IPS-11a (cell line): ENCODE measurements around the gene PLCB1.
"Not testable (repeated sequence)": the region's sequence is repeated elsewhere in the genome, so short reads cannot be mapped to it uniquely, and the experiment has no call there.

Experiments
- H3K4me3 ChIP-seq: one replicate; pipeline ENCODE4 v1.5.1; 2013; ENCODE audit warnings: low read depth, low read length, control low read depth

PLCB1 gene

DNA sequence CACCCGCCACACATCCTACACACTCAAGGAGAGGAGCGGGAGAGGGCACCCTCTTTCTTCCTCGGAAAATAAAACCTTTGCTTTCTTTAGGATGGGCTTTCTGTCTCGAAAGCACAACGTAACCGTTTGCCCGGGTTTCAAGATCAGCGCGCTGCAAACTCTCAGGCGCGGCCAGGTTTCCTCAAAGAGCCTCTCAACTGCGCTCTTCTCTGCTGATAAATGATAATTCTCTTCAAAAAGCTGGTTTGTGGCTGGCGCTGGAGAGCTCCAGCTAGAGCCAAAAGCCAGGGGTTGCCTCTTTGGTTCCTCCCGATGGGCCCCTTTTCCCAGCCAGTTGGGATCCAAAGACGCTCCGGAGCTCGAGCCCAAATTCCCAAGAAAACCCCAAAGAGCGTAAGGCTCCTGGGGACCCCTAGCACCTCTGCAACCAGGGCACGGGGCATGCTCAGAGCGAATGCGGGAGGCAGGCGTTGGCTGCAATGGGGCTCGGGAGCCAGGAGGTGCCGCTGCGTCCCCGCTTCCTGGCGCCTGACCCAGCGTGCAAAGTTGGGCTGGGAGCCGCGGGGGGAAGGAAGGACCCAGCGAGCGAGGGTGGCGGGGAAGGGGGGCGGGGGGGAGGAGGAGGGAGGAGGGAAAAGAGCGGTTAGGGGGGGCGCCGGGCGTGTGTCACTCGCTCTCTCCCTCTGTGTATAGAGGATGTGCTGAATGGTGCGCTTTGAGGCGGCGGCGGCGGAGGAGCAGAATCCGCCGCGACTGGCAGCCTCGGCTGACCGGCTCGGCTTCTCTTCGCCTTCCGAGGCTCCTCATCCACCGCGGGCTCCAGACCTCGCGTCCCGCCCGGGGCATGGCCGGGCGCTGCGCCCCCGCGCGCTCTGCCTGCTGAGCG lies at the start of gene PLCB1:
PLCB1 (plus strand) TSS at position 669 of the 886 bp plus-strand sequence. CDS start 386 bp downstream, outside the sequence.
- H3K4me3 ChIP-seq, result peak within 1 kb of the TSS; percentile 40

DNA sequence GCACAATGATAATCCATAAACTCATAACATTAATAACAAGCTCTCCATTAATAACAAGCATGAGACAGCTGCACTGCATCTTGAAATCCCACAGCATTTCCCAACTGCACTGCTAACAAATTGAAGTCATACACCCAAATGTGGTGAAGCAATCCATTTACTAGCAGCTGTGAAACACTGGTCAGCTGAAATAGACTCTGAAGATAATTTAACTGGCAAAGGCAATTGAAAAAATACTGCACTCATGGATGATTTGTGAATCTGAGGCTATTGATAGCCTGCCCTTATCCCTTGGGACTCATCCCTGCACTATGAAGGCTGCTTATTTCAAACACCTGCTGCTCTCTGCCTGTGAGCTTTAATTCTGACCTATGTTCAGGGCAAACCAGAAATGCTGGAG lies 49.1 kb upstream of the PLCB1 start:
- H3K4me3 ChIP-seq, result no peak overlapping the region

DNA sequence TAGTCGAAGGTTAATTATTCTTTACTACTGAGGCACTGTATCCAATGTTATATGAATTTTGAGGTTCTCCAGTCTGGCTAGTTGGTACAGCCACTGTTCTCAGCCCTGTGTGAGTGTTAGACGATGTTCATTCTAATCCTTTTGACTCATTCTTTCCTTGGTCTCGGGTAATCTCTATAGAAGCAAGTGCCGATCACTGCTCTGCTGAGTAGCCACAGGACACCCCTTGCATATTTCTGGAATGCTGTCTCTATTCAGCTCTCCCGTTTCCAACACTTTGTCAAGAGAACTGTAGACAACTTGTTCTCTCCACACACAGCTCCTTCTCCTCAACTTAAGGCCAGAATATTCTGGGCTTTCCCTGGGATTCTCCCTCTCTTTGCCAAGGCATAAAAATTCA lies 42.4 kb upstream of the PLCB1 start:
- H3K4me3 ChIP-seq, result no peak overlapping the region

DNA sequence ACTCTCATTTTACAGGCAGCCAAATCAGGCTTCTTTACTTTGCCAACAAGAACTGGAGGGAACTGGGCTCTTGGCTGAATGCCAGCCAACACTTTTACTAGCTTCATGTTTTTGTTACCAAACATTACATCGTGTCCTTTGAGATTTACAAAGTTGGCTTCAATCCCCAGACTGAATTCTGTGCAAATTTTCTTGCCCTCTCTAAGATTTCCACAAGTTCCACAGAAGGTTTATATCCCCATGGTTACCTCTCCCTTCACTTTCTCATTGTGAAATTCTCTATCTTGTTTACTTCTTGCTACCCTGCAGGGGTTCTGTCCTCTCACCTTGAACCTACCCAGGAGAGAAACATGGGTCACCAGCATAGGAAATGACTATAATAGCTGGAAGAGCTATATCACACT lies 37.6 kb upstream of the PLCB1 start:
- H3K4me3 ChIP-seq, result no peak overlapping the region

DNA sequence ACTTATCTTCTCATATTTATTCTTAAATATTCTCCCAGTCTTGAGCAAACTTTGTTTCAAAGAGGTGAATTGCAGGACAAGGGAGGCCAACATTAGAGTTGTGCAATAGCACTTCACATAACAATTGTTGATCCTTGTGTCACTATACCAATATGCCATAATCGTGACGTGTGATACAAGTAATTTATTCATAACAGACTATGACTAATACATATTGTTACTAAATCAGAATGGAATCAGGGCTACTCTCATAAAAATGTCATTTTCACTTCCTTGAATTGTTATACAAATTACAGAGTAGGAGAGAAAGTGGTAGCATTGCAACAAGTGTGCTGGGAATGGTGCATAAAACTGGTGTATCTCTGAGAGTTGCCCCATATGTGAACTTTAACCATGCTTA lies 37.2 kb upstream of the PLCB1 start:
- H3K4me3 ChIP-seq, result no peak overlapping the region

DNA sequence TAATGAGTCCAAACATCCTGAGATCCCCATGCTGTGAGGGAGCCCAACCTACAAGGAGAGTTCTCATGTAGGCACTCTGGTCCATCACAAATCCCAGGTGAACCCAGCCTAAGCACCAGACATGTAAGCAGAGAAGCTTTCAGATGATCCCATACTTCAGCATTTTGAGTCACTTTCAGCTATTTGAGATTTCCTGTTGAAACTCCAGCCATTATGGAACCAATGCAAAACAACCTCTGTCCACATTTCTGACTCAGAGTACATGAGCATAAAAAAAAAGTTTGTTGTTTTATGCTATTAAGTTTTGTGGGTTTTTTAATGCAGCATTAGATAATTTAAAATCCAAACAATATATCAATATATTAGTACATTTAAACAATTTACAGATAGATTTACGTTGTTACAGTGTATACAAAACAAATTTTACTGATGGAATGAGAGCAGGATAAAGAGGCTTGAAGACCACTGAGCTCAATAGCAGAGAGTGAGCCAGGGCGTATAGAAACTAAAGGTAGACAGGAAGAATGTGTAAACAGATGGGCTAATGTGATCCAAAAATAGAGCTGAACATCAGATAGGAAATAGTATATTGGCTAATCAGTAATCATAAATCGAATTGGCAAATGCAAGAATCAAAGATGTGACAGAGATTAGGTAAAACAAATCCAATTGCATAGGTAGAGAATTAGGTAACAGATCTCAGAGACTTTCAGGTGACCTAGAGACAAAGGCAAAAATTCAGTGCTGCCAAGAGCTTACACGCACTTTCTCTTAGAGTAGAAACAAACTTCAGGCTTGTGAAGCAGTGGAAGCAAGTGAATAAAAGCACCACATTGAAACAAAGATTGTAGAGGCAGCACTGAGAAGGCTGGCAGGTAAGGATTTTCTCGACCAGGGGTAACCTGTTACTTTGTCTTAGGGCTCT lies 36.2 kb upstream of the PLCB1 start:
- no peak overlapping the region for H3K4me3 ChIP-seq

DNA sequence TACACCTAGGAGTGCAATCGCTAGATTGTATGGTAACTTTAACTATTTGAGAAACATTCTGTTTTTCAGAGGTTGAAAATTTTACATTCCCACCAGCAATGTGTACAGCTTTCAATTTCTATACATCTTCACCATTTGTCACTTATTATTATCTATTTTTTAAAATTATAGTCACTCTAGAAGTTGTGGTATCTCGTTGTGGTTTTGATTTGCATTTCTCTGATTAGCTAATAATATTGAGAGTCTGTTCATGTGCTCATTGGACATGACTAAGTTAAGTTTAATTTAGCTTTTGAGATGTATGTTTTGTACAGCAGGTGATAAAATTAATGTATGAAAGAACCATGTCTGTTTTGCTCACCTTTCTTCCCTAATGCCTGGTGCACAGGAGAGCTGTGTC lies 34.8 kb upstream of the PLCB1 start:
- H3K4me3 ChIP-seq, result no peak overlapping the region

DNA sequence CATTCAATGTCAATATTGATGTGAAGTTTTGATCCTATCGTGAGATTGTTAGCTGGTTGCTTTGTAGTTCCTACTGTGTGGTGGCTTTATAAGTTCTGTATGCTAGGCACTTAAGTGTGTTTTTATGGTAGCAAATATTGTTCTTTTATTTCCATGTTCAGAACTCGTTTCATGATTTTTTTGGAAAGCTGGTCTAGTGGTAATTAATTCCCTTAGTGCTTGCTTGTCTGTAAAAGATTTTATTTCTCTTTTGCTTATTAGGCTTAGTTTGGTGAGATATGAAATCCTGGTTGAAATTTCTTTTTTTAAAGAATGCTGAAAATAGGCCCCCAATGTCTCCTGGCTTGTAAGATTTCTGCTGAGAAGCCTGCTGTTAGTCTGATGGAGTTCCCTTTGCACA lies 27.8 kb upstream of the PLCB1 start:
- no peak overlapping the region for H3K4me3 ChIP-seq

DNA sequence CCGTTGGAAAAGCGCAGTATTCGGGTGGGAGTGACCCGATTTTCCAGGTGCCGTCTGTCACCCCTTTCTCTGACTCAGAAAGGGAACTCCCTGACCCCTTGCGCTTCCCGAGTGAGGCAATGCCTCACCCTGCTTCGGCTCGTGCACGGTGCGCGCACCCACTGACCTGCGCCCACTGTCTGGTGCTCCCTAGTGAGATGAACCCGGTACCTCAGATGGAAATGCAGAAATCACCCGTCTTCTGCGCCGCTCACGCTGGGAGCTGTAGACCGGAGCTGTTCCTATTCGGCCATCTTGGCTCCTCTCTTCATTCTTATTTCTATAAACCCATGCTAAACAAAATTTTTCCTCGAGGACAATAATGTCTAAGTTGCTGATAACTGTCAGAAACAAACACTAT lies 17.5 kb upstream of the PLCB1 start:
- not testable (repeated sequence) for H3K4me3 ChIP-seq

DNA sequence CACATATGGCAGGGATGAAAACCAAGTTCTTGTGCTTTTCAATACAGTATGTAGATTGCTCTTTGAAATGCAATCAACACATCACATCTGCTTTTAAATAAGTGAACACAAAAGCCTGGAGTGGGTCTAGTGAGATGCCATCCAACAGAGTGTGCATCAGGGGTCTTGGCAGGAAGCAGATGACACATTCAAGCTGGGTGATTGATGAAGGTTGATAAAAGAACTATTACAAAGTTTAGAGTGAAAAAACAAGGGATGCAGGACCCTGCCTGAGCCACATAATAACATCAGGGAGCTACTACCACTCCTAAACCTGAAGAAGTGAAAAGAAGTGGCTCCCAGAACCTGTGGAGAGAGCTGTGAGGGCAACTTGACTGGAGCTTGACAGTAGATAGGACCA lies 16.6 kb upstream of the PLCB1 start:
- no peak overlapping the region for H3K4me3 ChIP-seq

DNA sequence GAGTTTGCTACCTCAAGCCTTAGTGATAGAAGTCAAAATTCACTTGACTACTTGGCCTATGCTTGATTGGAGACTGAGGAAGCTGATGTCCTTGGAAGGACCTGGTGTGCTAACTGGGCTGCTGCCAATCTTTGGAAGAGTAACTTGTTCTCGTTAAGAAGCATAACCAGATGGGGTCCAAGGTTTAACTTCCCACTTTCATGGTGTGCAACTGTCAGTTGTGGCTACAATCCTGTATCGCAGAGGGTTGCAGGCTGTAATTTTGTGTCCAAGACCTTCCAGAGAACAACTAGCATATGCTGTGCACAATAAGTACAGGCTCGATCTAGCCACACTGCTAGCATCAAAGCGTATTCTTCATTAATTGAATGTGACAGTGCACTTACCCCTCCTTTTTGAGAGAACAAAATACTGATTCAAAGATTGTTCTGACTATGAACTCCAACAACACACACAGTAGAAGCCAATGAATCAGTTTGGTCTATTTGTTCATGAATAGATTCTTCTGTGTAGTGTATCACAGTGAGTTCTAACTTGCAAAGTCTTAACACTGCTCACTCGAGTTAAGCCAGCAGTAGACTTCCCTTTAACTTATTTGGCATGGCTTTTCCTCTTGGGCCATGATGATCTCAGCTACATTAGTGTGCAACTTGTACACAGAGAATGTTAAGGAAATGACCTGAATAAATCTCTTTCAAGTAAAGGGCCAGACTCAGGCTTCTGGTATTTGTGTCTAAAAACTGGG lies 15.8 kb upstream of the PLCB1 start:
- H3K4me3 ChIP-seq, result no peak overlapping the region

DNA sequence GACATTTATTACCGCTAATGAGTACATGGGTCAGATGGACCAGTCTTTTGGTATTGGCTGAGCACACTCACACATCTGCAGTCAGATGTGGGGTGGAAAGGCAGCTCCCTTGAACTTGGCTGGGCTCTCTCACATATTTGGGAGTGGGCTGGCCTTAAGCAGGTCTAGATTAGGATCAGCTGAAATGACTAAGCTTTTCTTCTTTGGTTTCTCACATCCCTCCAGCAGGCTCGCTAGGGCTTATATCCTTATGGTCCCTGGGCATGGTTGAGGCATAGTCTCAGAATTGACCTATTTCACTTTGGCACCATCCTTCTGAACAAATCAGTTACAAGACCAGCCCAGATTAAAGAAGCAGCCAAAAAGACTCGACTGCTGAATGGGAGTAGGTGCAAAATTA lies 14.4 kb upstream of the PLCB1 start:
- no peak overlapping the region for H3K4me3 ChIP-seq

DNA sequence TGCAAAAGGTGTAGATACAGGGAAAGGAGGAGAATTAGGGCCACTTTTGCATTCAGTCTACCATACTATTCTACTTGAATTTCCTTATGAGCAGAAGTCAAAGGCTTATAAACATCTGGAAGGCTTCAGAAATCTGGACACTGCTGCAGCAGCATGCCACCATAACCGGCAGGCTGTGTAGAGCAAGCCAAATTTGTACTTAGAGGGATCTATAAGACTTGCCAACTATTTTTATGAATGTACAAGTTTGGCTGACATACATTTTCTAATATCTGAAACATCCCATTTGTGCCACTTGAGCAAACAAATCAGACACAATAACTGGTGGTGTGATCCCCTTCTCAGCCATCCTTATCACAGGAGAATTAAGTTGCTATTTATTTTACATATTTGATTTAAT lies 14.0 kb upstream of the PLCB1 start:
- H3K4me3 ChIP-seq, result no peak overlapping the region

DNA sequence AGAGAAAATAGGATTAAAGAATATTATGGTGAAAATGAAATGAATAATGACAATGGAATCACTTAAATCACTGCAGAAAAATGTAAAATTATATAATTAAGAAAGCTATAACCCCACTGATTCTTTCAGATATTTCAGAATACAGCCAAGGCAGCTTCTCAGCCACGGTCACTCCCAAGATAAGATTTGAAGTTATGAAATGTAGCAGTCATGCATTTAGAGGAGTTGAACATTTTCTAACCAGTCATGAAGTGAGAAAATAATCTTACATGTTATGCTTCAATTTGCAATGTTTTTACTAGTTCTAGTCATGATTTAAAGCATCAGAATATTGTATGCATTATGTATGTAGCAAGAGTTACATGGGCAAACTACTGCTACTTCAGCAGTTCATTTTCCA lies 13.3 kb upstream of the PLCB1 start:
- H3K4me3 ChIP-seq, result no peak overlapping the region

DNA sequence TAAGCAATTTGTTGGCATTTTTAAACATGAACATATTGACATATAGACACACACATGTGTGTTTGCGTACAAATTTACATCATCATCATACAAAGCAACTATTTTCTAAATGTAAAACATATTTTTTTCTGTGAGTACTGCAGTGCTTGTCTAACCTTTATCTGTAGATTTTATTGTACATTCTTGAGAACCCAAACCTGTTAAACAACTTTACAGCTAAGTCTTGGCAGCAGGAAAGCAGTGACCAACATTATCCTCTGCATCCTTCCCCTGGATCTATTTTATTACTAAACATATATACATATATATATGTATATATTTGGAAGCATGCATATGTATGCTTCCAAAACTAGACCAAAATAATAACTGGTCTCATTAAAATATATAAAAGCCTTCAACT lies 10.4 kb upstream of the PLCB1 start:
- H3K4me3 ChIP-seq, result no peak overlapping the region

DNA sequence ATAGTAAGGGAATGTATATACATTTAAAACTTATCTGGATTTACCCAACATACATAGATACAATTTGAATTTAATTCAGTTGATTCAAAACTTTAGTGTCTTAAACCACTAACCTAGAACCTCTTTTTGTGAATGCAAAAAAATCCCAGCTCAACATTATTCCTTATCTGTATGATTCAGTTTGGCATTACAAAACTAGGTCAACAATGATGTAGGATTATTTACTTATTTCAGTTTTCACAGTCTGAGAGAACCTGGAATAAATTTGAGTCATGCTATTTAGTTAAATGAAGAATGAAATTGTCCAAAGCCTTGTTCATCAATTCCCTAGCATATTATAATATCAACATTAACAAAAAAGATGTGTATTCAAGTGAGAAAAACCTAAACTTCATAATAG lies 7.4 kb upstream of the PLCB1 start:
- H3K4me3 ChIP-seq, result no peak overlapping the region

DNA sequence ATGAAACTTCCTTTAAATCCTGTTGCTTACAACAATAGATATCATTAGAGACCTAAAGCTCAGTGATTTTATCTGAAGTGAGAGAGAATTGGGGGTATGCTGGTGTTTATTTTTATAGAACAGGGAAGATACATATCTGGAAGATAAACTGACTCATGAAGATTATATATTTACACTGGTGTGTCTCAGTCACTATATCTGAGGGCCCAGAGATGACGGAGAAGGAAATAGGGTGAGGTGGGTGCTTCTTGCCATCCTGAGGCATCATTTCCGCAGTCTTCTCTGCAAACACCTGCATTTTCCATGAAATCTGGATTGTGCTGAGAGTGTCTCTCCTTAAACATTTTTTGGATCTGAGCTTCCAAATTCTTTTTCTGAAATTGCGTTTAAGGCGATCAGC lies 5.9 kb upstream of the PLCB1 start:
- H3K4me3 ChIP-seq, result no peak overlapping the region

DNA sequence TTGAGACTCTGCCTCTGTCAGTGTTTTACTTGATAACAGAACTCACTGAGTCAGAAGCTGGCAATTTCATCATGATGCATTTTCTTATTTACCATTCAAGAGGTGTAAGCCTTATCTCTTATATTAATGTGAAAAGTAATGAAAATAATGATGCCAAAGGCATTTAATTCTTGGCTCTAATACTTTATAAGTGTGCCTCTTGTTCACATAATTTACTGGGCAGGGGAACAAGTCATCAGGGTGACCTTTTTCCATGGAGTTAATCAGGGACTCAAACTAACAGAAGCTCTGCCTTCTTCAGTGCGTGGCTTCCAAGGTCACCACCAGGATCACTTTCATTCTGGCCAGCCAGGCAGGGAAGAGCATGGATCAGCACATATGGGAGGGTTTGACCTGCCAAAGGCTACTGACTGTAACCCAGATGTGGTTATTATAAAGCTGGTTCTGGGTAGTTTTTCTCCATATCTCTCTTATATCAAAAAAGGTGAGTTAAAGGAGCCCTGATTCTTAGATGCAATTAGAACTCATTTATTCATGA lies 5.2 kb upstream of the PLCB1 start:
- no peak overlapping the region for H3K4me3 ChIP-seq

DNA sequence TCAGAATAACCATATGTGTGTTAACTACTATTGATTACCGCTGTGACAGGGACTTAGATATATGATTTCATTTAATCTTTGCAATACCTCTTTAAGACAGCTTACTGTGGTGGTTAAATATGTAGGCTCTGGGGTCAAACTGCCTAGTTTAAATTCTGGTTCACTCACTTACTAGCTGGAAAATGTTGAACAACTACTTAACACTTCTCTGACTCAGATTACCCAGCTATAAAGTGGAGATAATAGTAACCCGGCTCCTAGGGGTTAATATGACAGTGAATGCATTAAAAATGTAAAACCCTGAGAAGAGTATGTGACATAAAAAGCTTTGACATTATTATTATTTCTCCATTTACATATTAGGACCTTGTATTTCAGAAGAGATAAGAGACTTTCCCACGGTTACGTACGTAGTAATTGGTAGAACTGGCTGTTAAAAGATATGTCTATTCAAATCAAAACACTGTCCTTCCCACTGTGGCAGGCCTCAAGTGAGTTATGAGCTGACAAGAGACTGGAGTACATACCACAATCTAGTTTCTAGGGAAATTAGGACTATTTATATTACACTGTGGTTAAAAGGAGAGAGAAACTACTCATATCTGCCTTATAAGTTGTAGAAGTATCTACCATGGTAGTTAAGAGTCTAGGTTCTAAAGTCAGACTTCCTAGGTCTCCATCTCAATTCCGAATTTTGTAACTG lies 4.4 kb upstream of the PLCB1 start:
- H3K4me3 ChIP-seq, result no peak overlapping the region

DNA sequence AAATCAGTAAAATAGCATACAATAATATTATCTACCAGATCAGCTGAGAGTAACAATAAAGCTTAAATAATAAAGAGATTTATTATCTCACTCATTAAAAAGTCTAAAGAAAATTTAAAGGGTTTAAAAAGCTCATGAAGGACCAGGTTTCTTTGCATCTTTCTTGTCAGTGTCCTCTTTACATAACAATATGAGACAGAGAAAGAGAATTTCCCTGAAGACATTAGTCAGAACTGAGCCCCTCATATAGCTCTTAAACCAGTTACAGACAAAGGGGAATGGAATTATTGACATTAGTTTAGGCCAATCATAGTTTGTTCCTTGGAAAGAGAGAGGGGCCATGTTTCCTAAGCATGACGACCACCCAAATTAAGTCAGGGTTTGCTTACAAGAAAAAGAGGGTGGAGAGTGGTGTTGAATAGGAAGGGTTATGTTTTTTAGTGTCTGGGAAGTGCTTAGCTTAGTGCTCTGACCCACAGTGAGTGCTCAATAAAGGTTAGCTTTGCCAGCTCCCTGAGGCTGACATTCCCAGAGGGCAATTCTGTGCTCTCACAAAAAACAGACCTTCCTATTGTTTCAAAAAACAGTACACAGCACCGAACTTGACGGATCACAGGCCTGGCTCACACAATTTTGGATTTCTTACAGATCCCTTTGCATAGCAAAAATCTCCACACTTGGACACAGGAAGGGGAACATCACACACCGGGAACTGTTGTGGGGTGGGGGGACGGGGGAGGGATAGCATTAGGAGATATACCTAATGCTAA lies 3.6 kb upstream of the PLCB1 start:
- no peak overlapping the region for H3K4me3 ChIP-seq
